Measurements from ENCODE around the gene RGS12.

RGS12 gene

GRCh38 chr4:3287271-3287971, 5.4 kb upstream of the RGS12 start:
- TF ChIP-seq CTCF (IDR thresholded peaks at IDR 0.05): no peak

- no peak for TF ChIP-seq CTCF (IDR thresholded peaks at IDR 0.05)
Measured at GRCh38 chr4:3287972-3288570, 4.8 kb upstream of the RGS12 start.

GRCh38 chr4:3288571-3289094, 4.2 kb upstream of the RGS12 start:
- no peak for TF ChIP-seq CTCF (IDR thresholded peaks at IDR 0.05)

- TF ChIP-seq CTCF (IDR thresholded peaks at IDR 0.05): no peak
Measured at GRCh38 chr4:3290476-3290875, 2.3 kb upstream of the RGS12 start.

- no peak for TF ChIP-seq CTCF (IDR thresholded peaks at IDR 0.05)
Measured at GRCh38 chr4:3290889-3291321, 1.9 kb upstream of the RGS12 start.

GRCh38 chr4:3291411-3291968, 1.3 kb upstream of the RGS12 start:
- no peak for TF ChIP-seq CTCF (IDR thresholded peaks at IDR 0.05)

GRCh38 chr4:3291969-3292570, 751 bp upstream of the RGS12 start:
- no peak for TF ChIP-seq CTCF (IDR thresholded peaks at IDR 0.05)

Data from LNCAP (cell line).